HG03354 (cell line): Measurements from ENCODE around the gene SAMD11.
A peak's percentile ranks its signal among the peaks of the same experiment; 100 is the strongest.

Experiments used
- ATAC-seq: cut with Tn5 transposase; IDR thresholded peaks from one replicate; pipeline ENCODE4 v1.9.1; 2021; ENCODE audit warnings: mild to moderate bottlenecking; ENCODE audit not compliant: unreplicated experiment, poor library complexity, severe bottlenecking

Gene SAMD11

DNA sequence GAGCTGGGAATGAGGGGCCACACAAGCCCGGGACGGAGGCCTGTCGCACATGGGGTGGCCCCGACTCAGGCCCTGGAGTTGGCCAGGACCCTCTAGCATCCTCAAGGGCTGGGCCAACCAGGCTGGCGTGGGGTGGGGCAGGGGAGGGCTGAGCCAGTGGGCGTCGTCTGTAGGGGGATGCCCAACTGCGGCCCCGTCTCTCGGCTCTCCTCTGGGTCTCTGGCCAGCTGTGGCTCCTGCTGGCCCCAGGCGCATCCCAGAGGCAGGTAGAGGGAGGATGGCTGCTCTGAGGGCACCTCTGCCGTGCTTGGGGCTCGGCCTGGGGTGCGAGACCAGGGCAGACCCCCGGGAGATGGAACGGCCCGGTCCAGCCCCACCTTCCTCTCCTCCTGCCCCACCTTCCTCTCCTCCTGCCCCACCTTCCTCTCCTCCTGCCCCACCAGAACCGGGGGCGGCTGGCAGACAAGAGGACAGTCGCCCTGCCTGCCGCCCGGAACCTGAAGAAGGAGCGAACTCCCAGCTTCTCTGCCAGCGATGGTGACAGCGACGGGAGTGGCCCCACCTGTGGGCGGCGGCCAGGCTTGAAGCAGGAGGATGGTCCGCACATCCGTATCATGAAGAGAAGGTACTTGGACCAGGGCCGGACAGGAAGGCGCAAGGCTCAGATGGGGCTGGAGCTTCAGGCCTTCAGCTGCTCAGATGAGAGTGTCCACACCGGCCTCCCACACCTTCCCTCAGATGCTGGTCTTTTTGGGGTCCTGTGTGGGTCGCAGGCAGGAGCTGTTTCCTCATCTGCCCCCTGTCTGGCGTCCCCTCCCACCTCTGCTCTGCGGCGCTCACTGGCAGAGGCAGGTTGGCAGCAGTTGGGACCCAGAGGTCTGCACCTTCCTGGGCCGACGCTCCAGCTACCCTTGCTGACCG lies 6.2 kb downstream of the SAMD11 start:
- no peak for ATAC-seq

DNA sequence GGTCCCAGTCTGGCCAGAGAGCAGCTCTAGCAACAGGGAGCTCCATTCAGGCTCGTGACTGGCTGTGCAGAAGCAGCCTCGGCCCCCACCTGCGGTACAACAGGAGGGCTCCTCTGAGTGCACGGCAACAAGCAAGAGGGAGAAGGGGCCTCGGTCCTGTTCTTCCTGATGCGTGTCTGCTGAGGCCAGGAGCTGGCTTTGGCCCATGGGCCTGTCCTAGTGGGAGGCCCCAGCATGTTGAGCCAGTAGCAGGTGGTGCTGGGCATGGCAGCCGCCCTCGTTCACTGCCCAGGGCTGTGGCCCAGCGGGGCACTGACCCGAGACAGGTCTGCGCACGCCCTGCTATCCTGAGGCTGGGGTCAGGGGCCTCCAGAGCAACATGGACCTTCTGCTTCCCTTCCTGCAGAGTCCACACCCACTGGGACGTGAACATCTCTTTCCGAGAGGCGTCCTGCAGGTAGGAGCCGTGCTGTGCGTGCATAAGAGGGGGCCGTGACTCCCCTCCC lies 7.0 kb downstream of the SAMD11 start:
- no peak for ATAC-seq

DNA sequence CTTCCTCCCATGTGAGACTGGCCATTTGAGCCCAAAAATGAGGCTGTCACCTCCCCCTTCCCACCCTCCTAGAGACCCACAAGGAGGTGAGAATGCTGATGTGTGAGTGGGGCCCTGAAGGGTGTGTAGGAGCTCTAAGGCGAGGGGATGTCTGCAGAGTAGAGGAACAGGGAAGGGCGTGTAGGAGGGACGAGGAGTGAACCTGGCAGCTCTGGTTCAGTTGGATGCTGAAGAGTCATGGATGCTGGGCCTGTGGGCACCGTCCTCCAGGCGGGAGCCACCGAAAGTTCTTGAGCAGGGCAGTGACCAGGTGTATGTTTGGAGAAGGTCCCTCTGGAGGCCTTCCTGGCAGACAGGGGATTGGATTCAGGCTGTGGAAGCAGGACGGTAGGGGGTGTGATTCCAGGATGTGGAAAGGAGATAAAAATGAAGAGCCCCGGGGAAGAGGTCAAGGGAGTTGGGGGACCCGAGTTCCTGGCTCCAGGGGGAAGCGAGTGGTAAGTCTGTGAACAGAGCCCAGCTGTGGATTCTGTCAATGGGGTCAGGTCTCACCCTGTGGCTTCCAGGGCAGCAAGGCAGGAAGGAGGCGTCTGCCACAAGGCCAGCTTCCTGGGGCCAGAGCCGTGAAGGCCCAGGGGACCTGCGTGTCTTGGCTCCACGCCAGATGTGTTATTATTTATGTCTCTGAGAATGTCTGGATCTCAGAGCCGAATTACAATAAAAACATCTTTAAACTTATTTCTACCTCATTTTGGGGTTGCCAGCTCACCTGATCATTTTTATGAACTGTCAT lies 7.9 kb downstream of the SAMD11 start:
- ATAC-seq: no peak

DNA sequence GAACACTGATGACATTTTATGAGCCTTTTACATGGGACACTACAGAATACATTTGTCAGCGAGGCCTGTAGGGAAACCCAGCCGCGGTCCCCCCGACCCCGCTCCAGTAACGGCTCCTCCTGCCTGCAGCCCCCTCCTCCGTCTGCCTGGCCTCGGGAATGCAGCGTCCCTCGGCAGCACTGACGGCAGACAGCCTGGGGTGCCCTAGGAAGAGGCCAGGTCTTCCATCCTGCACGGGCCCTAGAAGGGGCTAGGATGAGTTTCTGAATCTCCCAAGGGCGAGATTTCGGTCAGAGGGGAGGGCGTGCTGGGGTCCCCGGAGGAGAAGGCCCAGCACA lies 8.4 kb downstream of the SAMD11 start:
- no peak for ATAC-seq

DNA sequence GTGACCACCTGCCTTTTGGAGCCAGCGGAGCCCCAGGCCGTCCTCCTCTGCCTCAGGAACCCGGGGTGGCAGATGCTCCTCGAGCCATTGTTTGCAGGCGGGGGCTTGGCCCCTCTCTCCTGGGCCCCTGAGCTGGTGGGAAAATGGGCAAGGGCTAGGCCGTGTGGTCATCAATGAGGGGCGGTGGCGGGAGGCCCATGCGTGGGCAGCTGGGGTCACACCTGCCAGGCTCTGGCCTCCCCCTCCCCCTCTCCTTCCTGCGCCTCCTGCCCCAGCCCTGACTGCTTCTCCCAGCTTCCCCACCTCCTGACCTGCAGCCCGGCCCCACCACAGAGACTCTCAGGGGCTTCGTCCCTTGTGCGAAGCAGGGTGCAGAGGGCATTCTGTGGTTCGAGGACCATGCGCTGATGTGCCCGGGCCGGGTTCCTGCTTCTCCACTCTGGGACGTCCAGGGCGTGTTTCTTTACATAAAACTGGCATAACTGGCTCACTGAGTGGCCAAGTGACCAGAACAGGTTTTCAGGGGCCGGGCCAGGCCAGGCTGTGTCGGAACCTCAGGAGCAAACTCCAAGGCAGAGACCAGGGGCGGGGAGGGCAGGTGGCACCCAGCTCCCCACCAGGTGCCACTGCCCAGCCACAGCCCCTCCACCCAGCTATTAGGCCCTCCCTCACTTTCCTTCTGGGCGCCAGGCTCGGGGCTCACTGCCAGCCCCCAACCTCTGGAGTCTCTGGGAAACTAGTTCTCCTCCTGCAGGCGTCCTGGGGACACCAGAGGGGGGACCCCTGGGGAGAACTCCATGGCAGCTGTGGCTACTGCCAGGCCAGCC lies 9.3 kb downstream of the SAMD11 start:
- ATAC-seq: no peak

DNA sequence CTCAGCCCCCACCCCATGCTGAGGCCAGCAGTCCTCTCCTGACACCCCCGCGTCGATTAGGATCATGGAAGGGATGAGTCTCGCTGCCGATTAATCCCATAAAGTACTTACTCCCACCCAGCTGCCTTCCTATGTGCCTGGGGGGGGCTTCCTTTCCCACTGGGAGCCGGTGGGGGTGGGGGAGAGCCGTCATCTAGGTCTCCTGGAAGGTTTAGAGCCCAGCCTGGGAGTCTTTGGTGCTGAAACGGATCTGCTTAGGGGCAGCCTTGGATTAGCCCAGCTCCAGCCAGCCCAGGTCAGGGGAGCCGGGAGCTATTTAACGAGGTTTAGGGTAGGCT lies 9.8 kb downstream of the SAMD11 start:
- no peak for ATAC-seq

DNA sequence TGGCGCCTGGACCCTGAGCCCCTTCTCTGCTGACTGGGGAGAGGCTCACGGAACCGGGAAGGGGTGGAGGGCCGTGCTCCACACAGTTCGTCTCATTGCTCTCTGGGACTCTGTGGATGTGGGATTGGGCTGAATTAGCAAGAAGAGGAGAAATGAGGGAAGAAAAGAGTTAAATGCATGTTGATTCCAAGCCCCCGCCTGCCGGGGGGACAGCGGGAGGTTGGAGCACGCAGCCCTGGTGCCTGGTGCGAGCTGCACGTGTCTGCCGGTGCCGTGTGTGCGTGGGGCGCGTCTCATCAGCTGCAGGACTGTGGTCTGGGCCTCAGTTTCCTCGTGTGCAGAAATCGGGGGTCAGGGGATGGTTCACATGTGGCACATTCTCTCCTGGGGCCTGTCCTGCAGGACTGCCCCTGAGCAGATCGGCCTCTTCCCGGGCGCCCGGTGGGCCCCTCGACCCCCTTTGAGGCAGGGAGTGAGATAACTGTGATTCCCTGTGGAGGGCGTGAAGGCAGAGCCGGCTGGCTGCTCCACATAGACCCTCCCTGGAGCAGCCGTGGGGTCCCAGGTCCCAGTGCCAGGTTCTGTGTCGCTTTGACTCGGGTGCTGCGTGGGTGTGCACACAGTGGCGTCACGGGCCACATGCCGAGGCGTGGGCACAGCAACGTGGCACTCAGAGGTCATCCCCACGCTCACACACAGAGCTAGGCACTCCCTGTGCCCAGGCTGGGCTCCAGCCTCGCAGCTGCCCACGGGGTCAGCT lies 11.4 kb downstream of the SAMD11 start:
- ATAC-seq: no peak

DNA sequence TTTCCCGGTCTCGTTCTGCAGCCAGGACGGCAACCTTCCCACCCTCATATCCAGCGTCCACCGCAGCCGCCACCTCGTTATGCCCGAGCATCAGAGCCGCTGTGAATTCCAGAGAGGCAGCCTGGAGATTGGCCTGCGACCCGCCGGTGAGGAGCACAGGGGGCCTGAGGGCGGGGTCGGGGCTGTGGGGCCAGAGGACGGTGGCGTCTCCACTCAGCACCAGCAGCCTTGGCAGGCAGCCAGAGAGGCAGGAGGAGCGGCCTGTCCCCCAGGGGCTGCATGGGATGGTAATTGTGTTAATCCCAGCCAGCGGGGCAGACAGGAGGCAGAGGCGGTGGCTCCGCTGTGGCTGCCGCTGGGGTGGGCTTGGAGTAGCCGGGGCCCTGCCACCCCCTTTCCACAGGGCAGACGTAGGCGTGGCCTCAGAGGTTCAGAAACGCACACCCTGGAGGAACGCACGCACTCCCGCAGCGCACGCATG lies 12.1 kb downstream of the SAMD11 start:
- ATAC-seq: no peak

DNA sequence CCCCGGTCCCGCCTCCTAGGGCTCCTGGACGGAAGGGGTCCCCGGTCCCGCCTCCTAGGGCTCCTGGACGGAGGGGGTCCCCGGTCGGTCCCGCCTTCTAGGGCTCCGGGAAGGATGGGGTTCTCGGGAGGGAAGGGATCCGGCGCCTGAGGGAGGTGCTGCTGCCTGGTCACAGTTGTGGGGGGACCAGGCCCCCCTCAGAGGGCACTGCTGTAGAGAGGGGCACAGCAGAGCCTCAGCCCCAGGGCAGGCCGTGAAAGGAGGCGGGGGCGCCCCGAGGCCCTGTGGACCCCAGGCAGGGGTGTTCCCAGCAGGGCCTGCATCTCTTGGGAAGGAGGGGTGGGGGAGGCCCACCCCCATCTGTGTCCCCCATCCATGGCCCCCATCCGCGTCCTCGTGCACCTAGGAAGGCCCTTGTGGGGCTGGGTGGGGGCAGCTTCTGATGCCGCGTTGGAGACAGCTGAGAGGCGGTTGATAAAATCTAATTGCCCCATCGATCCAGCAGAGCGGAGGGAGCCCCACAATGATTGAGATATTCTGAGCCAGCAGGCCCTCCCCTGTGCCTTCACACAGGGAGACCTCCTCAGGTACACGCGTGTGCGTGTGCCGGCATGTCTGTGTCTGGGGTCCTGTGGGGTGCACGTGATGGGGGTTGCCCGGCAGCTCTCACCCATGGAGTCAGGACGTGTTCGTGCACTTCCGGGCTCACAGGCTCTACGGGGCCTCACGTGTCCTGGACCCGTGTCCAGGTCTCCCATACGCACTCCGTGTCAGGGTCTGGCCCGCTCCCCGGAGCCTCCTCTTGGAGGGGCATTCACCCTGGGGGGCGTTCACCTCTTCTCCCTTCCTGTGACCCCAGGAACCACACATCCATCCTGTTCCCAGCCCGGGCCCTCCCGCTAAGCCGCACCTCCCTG lies 12.9 kb downstream of the SAMD11 start:
- no peak for ATAC-seq

DNA sequence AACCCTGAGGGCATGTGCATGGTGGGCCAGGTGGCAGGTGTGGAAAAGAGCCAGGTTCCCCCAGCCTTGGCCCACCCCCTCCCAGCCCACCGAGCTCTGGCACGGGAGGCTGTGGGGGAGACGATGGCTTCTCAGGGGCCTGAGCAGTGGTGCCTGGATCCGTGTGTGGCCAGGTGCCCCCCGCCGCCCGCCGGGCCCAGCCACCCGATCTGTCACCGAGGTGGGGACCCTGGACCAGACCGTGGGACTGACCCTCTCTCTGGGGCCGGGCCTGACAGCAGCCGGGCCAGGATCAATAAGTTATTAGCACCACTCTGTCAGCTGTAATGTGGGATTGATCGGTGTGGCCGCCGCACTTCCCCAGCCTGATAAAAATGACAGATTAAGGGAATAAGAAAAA lies 13.8 kb downstream of the SAMD11 start:
- no peak for ATAC-seq

DNA sequence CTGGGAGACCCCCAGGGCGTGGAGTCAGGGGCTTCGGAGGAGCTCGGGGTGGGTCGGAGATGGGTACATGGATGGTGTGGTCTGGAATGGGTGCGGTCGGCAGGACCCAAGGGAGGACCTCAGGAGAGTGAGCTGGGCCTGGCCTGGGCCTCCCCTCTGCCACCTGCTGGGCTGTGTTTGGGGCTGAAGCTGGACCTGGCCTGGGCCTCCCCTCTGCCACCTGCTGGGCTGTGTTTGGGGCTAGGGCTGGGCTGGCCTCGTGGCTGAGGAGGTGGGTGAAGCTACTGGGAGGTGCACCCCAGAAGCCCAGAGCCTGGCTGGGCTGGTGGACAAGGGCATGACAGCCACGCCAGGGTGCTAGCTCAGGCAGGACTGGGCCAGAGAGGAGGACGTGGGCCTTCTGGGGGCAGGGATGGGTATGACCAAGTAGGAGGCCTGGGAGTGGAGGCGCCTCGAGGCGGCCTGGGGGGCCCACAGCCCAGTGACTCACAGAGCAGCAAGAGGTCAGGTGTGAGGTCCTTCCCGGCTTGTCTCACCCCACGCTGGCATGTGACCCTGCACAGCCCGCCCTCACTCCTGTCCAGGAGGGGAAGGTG lies 14.5 kb downstream of the SAMD11 start:
- no peak for ATAC-seq

DNA sequence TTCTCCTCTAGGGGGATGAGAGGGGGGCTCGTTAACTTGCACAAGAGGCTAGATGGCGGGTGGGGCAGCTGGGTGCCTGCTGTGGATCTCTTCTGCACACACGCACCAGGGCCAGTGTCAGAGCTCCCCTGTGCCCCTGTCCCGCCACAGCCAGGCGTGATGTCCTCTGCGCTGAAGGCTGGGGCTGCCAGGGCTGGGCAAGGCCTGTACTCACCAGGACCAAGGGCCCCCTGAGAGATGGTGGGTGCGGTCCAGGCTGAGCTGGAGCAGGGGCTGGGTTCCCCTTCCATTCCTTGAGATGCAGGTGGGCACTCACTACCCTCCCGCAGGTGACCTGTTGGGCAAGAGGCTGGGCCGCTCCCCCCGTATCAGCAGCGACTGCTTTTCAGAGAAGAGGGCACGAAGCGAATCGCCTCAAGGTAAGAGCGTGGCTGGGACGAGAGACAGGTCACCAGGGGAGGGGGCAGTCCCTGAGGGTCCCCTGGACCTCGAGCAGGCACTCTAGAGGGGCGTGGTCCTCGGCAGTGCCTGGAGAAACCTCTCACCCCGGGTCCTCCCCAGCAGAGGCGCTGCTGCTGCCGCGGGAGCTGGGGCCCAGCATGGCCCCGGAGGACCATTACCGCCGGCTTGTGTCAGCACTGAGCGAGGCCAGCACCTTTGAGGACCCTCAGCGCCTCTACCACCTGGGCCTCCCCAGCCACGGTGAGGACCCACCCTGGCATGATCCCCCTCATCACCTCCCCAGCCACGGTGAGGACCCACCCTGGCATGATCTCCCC lies 15.2 kb downstream of the SAMD11 start:
- ATAC-seq: no peak

DNA sequence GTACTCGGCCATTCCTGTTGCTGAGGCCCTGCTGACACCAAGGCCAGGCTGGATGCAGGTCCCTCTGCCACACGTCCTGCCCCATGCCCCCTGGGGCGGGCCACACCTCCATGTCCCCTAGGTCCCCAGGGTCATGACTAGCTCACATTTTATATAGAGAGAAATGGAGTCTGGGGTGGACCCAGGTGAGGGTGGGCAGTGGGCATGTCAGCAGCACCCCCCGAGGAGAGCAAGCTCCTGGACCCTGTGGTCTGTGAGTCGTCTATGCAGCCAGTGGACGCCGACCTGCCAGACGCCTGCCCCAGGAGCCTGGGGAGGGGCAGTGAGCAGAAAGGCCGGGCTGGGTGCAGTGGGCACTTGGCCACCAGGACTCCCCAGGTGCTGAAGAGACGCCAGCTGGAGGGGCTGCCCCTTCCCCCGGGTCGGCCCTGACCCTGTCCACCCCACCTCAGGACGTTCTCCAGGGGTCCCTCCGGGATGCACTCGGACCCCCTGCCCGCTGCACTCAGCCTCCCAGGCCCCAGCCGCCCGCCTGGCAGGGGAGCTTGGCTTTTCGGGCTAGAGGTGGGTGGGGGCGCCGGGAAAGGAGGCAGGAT lies 15.9 kb downstream of the SAMD11 start:
- ATAC-seq: no peak

DNA sequence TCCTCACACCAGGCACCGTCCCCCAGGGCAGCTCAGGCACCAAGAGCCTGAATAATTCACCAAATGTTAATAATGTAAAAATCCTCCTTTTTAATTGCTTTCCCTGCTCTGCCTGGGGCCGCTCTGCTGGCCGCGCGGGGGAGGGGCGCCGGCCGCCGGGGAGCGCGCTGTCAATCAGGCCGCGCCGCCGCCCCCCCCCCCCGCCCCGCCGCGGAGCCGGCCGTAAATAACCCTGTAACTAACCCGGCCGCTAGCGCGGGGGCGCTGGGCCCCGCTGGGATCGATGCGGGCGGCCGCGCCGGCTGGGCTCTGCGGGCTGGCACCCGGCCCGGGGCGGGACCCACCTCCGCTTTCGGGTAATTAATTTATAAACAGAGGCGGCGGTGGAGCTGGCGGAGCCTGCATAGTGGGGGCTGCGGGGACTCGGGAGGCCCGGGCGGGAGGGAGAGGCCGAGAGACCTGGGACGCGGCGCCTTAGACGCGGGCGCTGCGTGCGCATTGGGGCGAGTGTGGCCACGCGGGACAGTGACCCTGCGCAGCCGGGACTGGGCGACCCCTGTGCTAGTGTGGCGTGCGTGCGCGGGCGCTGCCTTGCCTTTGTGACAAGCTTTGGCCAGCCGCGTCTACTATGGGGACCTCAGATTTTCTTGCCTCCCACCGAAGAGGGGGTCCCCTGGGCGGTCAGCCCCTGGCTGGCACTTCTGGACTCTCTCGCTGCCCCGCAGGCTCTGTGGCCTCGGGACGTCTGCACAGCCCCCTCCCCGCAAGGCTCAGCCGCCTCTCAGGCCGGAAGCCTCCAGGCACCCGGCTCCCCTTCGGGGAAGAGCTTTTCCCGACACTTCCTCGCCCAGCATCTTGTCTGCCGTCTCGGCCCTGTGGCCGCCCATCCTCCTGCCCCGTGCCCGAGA lies 16.6 kb downstream of the SAMD11 start:
- peak; percentile 30 for ATAC-seq

DNA sequence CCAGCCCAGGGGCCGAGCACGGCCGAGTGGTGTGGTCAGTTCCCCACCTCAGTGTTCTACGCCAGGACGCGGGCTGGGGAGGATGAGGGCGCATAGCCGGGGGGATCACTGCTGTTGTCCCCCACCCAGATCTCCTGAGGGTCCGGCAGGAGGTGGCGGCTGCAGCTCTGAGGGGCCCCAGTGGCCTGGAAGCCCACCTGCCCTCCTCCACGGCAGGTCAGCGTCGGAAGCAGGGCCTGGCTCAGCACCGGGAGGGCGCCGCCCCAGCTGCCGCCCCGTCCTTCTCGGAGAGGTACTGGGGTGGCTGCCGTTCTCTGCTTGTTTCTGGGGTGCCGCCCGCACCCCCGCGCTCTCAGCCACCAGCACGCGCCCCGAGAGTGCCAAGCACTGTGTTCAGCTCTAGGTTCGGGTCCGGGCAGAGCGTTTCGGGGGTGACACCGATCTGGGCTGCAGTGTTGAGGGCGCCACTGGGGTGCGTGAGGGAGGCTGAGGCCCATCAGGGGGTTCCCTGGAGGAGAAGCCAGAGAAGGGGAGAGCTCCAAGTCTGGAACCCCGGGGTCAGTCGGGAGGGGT lies 17.4 kb downstream of the SAMD11 start:
- ATAC-seq: no peak
